Measurements from ENCODE around the gene INSL3. TPM values are rescaled to one million over a fixed set of nuclear protein-coding genes. Genes with fewer than 3 reads are reported as not detected.

The INSL3 gene
- total and polyA plus RNA-seq, 2 donors (not counting 3 experiments of a cell fraction or from before 2014, with no cell fraction given): not detected

- no TSS peak for BruUV-seq (replicated peaks)
- no peaks in the 10 kb centered on the region for H3K9me1 ChIP-seq (replicated peaks; ENCODE audit: control insufficient read depth, extremely low read depth, insufficient read depth, low read length)
- no peaks in the 10 kb centered on the region for H3K36me3 ChIP-seq (ENCODE audit: control insufficient read depth in 2 of 2, extremely low read depth in 1 of 2, insufficient read depth in 2 of 2, low read length in 2 of 2)
- dilution Hi-C loops (cut with MboI; ENCODE audit: extremely low pct_ligation_motif_present, low sequenced_read_pairs): no loop called here
- H3K9ac ChIP-seq (replicated peaks; ENCODE audit: extremely low read depth, insufficient read depth, low read length): no peak overlapping the region
- ChIA-PET POLR2A (no interaction called here), CTCF (no interaction called here)
- H3K27me3 ChIP-seq (ENCODE audit: control insufficient read depth in 2 of 2, insufficient read depth in 2 of 2, low read length in 2 of 2): no peaks in the 10 kb centered on the region
- H3K9me3 ChIP-seq (replicated peaks; ENCODE audit: control insufficient read depth, insufficient read depth, low read length): no peaks in the 10 kb centered on the region
- H2AFZ ChIP-seq (ENCODE audit: low read depth, low read length): no peak overlapping the region
- TF ChIP-seq CTCF (IDR thresholded peaks at IDR 0.05; ENCODE audit: extremely low read depth in 1 of 2, insufficient read depth in 1 of 2, low read depth in 1 of 2, low read length in 2 of 2): no peak
- TF ChIP-seq GATA2 (IDR thresholded peaks at IDR 0.05; ENCODE audit: insufficient read depth, insufficient read length, low read depth, low read length): no peak
- no peak for TF ChIP-seq MYC (IDR thresholded peaks at IDR 0.05; ENCODE audit: low read depth, low read length)
- TF ChIP-seq POLR2AphosphoS5 (IDR thresholded peaks at IDR 0.05; ENCODE audit: insufficient read depth, low read depth, low read length): no peak
- TF ChIP-seq FOS (IDR thresholded peaks at IDR 0.05; ENCODE audit: borderline replicate concordance, insufficient read depth, low read length): no peak
- TF ChIP-seq MAX (IDR thresholded peaks at IDR 0.05; ENCODE audit: insufficient read depth, insufficient read length): no peak
- TF ChIP-seq JUN (IDR thresholded peaks at IDR 0.05; ENCODE audit: borderline replicate concordance, insufficient read depth, insufficient read length, low read depth): no peak
- no peak for TF ChIP-seq POLR2A (IDR thresholded peaks at IDR 0.05; ENCODE audit: low read depth, low read length)
- TF ChIP-seq EZH2 (IDR thresholded peaks at IDR 0.05; ENCODE audit: borderline replicate concordance, low read depth, low read length, severe bottlenecking): no peak
- FAIRE-seq (no peak), DNase-seq (ENCODE audit: low read depth, low spot score) (no peak)
- H4K20me1 ChIP-seq (replicated peaks; ENCODE audit: control insufficient read depth, extremely low read depth, insufficient read depth, low read length): no peaks in the 10 kb centered on the region
- no peak overlapping the region for H3K27ac ChIP-seq (ENCODE audit: insufficient read depth, low read depth, low read length)
- H3K4me1 ChIP-seq (ENCODE audit: control insufficient read depth, extremely low read depth, insufficient read depth, low read length): peaks cover 6% of the 10 kb centered on the region
- H3K4me2 ChIP-seq (ENCODE audit: insufficient read depth, low read length): no peak overlapping the region
- no peak overlapping the region for H3K4me3 ChIP-seq (replicated peaks in 1 of 3; ENCODE audit: insufficient read depth in 1 of 3, low read depth in 1 of 3, low read length in 3 of 3)
- H3K79me2 ChIP-seq (ENCODE audit: control insufficient read depth, insufficient read depth, low read length): no peaks in the 10 kb centered on the region
- intact Hi-C loops (cut with micrococcal nuclease): no loop called here
Observed at GRCh38 chr19:17836530-17836929, 15.2 kb upstream of the INSL3 start.
